Dedifferentiated amniotic fluid mesenchymal stem cell (primary cell): ENCODE results near the gene NPAT.

ENCODE experiments used
- DNase-seq: peaks from one replicate; pipeline ENCODE4 v3.0.0-alpha.2; 2016; ENCODE audit errors: extremely low spot score

Gene NPAT

GRCh38 chr11:108222574-108223347, at the start of gene NPAT, which contains the start of gene ATM:
TSS of gene NPAT (minus strand) at chr11:108222638. CDS start at chr11:108222536, 102 bp downstream.
TSS of gene ATM (plus strand) at chr11:108223067. CDS start at chr11:108227625, 4,558 bp downstream.
- DNase-seq: peak; percentile 99

DNA sequence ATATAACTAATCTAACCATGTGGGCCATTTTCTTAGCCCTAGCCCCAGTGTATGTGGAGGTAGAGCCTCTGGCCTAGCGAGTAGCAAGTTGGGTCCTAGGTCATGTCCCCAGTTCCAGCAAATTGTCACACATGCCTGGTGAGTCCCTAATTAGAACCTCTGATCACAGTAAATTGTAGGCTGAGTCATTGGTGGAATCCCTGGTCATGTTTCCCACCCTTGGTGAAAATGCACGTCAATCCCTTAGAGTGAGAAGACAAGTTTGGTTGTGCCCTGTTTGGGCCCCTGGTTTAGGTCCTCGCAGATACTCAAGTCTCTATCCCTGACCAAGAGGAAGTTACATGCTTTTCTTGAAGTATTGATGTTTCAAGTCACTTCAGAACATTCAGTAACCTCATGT, 47.1 kb upstream of the NPAT start:
- DNase-seq: no peak

DNA sequence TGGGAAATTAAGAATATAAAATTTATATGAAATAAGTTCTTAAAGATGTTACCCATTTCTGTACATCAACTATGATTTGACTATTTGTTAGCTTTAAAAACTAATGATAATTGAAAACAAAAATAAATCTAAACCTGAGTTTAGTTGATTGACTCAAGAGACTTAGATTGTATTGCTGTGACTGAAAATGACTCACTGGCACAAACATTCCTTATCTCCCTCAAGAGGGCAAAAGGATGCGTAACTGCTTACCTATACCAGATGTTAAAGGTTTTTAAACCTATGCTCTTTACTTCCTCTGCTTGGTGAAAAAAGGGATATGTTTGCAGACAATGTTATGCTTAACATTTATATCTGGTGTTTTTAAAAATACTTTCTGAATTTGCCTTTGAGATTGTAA, 30.7 kb upstream of the NPAT start:
- no peak for DNase-seq

GRCh38 chr11:108246885-108247284, 24.4 kb upstream of the NPAT start:
- DNase-seq: no peak

DNA sequence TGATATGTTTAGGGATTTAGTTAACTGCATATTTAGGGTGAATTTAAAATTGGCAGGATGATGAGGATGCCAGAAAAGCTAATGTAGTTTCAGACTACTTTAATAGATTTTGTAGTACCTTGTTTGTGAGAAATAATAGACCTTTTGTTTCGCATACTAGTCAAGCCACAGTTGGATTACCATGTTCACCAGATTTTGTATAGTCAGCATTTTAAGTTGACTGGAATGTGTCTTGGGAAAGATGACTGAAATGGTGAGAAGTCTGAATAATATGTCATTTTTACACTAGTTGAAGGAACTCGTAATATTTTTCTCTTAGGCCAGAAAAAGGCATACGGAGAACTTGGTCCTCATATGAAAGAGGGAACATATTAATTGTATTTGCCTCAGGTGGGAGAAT, 23.9 kb upstream of the NPAT start:
- DNase-seq: no peak

DNA sequence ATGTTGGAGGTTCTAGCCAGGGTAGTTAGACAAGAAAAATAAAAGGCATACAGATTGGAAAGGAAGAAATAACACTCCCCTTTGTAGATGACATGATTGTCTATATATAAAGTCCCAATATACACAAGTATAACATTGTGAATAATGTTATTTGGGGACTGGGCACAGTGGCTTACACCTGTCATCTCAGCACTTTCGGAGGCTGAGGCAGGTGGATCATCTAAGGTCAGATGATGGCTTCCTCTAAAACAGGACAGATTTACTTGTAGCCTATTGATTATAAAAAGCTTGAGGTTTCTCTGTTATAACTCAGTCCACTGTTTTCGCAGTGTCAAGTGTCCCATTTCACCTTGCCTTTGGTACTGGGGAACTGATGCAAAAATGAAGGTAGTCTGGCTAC, 20.0 kb upstream of the NPAT start:
- no peak for DNase-seq

GRCh38 chr11:108241330-108242037, 19.0 kb upstream of the NPAT start:
- DNase-seq: no peak

DNA sequence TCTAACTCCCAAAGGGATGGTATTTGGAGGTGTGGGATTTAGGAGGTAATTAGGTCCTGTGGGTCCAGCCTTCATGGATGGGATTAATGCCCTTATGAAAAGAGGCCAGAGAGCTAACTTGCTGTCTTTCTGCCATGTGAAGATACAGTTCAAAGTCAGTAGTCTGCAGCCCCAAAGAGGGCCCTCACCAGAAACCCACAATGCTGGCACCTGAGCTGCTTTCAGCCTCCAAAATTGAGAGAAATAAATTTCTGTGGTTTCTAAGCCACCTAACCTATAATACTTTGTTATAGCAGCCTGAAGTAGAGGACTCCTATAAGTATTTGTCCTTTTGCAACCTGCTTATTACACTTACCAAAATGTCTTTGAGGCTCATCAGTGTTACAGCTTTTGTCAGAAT, 16.6 kb upstream of the NPAT start:
- no peak for DNase-seq

DNA sequence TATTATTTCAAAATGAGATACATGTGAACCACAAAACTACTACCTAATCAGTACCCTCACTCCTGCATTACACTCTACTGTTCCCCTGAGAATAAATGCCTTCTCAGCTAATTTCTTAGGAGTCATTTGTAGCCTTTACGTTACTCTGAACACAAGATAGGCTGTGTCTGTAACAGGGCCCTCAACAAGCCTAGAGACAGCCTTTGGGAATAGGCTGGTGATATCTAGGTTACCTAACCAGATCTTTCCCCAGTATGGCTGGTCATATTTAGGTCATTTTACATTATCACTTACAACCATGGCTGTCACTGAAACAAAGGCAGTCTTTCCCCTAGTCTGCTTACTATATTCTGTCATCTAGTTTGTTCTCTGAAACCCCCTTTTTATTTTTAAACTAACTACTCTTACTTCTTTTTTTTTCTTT, 14.6 kb upstream of the NPAT start:
- no peak for DNase-seq

DNA sequence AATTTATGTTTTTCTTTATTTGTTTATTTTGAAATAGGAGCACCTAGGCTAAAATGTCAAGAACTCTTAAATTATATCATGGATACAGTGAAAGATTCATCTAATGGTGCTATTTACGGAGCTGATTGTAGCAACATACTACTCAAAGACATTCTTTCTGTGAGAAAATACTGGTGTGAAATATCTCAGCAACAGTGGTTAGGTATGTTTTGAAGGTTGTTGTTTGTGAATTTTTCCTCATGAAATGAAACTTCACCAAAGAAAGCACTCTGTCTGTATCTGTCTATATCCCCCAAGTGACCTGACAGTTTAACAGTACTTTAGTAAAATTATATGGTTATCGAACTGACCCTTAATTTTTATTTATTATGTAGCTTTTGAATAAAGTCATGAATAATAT, 13.2 kb upstream of the NPAT start:
- no peak for DNase-seq

DNA sequence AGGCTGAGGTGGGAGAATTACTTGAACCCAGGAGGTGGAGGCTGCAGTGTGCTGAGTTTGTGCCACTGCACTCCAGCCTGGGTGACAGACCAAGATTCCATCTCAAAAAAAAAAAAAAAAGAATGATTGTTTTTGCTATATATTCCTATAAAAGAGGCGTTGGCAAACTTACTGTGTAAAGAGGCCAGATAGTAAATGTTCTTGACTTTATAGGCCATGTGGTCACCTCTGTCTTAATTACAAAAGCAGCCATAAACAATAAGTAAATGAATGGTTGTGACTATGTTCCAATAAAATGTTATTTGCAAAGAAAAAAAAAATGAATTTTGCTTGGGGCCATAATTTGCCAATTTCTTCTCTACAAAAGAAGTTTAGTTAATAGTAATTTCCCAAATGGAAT, 12.8 kb upstream of the NPAT start:
- no peak for DNase-seq

DNA sequence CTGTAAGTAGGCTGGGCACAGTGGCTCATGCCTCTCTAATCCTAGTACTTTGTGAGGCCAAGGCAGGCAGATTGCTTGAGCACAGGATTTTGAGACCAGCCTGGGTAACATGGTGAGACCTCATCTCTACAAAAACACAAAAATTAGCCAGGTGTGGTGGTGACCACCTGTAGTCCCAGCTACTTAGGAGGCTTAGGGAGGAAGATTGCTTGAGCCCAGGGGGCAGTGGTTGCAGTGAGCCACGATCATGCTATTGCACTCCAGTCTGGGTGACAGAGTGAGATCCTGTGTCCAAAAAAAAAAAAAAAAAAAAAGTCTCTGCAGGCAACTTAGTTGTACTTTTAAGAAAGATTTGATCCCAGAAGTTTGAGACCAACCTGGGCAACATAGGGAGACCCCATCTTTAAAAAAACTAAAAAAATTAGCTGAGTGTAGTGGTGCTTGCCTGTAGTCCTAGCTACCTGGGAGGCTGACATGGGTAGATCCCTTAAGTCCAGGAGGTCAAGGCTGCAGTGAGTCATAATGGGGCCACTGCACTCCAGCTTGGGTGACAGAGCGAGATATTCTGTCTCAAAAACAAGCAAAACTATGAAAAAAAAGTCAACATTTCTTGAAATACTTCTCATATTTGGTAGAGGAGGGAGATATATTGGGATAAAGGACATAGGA, 11.0 kb upstream of the NPAT start:
- no peak for DNase-seq

DNA sequence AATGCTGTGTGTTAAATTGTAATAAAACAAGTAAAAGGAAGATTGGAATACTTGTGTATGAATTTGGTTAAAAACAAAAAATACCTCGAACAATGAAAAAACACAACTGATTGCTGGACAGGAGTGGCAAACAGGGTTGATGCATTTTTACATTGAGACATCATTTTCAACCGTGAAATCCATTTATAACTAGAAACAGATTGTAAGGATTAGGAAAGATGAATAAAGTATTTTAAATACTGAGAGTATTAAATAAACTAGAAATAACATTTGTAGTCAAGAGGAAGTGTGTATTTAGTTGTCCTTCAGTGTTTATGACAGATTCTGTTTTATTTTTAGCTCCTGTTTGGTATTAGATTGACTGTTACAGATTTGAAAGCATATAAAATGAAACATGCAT, 5.8 kb upstream of the NPAT start:
- DNase-seq: peak; percentile 73

- no peak for DNase-seq
These were observed 3.6 kb upstream of the NPAT start for GRCh38 chr11:108226036-108226435.

- no peak for DNase-seq
These were observed 2.7 kb upstream of the NPAT start for GRCh38 chr11:108224911-108225786.

DNA sequence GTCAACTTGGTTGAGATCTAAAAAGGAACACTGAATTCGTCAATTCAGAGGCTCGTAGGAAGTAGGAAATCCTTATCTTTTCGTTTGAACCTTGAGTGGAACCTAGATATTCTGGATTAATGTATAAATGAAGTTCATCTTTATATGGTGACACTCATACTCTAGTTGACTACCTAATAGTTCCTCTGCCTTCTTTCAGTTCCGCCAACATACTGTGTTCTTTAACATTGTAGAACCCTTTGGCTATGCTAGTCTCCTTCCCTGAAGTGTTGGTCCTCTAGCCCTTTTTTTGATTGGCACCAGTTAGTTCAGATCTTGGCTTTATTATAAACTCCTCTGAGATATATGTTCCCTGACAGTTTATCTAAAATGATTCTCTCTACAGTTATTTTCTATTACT, 1.9 kb upstream of the NPAT start:
- DNase-seq: no peak

GRCh38 chr11:108223348-108224149, 1.1 kb upstream of the NPAT start:
- DNase-seq: no peak

- no peak for DNase-seq
These were observed 396 bp downstream of the NPAT start for GRCh38 chr11:108221911-108222573.

DNA sequence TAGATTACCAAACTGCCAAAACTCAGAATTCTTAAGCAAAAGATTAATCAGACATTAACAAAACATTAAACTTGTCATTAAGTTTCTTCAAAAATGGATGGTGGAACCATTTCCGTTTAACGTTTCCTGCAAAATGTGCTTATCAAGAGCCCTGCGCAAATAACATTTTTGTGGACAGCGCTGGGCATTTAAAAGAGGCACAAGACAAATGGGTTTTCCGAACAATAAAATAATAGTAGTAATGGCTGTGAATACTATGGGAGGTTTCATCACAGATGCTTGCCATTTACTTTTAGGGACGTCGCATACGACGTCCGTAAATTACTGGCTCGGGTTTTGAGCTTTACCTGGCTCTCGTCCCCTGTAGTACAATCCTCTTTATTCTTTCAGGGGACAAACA, 1.1 kb downstream of the NPAT start:
- no peak for DNase-seq

GRCh38 chr11:108220721-108221336, 1.6 kb downstream of the NPAT start:
- no peak for DNase-seq
